ENCODE results near the gene GFPT1. TPM values are rescaled to one million over a fixed set of nuclear protein-coding genes. Genes with fewer than 3 reads are reported as not detected.

The GFPT1 gene
- total and polyA plus RNA-seq, 2 experiments from 2014 or later: 60.8 to 62.0 TPM

DNA sequence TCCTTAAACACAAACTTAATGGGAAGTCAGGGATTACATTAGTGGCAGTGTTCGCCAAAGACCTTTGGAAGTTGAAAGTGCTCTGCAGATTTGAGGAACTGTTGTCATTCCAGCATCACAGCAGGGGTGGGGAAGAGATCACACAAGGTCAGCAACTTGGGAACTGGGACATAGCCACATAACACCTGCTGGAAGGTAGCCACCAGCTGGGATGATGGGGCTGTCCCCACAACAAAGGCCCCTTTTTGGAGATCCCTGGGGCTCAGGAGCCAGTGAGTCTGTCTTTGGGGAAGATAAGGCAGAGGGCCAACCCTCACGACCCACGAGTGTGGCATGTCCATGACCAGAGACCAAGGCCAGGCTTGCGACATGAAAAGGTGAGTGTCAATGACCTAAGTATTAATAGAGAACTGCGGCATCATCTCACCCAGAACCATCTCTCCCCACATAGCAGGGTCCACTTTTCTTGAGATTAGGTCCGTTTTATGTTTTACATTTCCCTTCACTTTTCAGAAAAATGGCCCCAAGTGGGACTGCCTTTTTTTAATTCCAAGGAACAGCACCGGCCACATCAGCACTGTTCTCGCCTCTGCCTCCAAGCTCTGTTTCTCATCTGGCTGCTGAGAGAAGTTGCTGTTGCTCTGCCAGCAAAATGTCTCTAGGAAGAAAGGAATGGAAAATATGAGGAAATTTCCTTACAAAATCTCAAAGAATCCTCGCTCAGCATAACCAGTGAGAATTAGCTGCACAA lies 106.9 kb downstream of the GFPT1 start (continued):
- TF ChIP-seq, protein P1, sequence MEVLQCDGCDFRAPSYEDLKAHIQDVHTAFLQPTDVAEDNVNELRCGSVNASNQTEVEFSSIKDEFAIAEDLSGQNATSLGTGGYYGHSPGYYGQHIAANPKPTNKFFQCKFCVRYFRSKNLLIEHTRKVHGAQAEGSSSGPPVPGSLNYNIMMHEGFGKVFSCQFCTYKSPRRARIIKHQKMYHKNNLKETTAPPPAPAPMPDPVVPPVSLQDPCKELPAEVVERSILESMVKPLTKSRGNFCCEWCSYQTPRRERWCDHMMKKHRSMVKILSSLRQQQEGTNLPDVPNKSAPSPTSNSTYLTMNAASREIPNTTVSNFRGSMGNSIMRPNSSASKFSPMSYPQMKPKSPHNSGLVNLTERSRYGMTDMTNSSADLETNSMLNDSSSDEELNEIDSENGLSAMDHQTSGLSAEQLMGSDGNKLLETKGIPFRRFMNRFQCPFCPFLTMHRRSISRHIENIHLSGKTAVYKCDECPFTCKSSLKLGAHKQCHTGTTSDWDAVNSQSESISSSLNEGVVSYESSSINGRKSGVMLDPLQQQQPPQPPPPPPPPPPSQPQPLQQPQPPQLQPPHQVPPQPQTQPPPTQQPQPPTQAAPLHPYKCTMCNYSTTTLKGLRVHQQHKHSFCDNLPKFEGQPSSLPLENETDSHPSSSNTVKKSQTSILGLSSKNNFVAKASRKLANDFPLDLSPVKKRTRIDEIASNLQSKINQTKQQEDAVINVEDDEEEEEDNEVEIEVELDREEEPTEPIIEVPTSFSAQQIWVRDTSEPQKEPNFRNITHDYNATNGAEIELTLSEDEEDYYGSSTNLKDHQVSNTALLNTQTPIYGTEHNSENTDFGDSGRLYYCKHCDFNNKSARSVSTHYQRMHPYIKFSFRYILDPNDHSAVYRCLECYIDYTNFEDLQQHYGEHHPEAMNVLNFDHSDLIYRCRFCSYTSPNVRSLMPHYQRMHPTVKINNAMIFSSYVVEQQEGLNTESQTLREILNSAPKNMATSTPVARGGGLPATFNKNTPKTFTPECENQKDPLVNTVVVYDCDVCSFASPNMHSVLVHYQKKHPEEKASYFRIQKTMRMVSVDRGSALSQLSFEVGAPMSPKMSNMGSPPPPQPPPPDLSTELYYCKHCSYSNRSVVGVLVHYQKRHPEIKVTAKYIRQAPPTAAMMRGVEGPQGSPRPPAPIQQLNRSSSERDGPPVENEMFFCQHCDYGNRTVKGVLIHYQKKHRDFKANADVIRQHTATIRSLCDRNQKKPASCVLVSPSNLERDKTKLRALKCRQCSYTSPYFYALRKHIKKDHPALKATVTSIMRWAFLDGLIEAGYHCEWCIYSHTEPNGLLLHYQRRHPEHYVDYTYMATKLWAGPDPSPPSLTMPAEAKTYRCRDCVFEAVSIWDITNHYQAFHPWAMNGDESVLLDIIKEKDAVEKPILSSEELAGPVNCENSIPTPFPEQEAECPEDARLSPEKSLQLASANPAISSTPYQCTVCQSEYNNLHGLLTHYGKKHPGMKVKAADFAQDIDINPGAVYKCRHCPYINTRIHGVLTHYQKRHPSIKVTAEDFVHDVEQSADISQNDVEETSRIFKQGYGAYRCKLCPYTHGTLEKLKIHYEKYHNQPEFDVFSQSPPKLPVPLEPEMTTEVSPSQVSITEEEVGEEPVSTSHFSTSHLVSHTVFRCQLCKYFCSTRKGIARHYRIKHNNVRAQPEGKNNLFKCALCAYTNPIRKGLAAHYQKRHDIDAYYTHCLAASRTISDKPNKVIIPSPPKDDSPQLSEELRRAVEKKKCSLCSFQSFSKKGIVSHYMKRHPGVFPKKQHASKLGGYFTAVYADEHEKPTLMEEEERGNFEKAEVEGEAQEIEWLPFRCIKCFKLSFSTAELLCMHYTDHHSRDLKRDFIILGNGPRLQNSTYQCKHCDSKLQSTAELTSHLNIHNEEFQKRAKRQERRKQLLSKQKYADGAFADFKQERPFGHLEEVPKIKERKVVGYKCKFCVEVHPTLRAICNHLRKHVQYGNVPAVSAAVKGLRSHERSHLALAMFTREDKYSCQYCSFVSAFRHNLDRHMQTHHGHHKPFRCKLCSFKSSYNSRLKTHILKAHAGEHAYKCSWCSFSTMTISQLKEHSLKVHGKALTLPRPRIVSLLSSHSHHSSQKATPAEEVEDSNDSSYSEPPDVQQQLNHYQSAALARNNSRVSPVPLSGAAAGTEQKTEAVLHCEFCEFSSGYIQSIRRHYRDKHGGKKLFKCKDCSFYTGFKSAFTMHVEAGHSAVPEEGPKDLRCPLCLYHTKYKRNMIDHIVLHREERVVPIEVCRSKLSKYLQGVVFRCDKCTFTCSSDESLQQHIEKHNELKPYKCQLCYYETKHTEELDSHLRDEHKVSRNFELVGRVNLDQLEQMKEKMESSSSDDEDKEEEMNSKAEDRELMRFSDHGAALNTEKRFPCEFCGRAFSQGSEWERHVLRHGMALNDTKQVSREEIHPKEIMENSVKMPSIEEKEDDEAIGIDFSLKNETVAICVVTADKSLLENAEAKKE (CRISPR knock-in tag; IDR thresholded peaks at IDR 0.05): no peak
- TF ChIP-seq ZNF114 (CRISPR knock-in tag; IDR thresholded peaks at IDR 0.05): no peak
- TF ChIP-seq JUNB (IDR thresholded peaks at IDR 0.05; ENCODE audit: unreplicated experiment): no peak
- TF ChIP-seq EZH2 (IDR thresholded peaks at IDR 0.05; ENCODE audit: low read depth, unreplicated experiment): no peak
- no peak for TF ChIP-seq NANOG (IDR thresholded peaks at IDR 0.05; ENCODE audit: borderline replicate concordance)
- TF ChIP-seq, protein P2, sequence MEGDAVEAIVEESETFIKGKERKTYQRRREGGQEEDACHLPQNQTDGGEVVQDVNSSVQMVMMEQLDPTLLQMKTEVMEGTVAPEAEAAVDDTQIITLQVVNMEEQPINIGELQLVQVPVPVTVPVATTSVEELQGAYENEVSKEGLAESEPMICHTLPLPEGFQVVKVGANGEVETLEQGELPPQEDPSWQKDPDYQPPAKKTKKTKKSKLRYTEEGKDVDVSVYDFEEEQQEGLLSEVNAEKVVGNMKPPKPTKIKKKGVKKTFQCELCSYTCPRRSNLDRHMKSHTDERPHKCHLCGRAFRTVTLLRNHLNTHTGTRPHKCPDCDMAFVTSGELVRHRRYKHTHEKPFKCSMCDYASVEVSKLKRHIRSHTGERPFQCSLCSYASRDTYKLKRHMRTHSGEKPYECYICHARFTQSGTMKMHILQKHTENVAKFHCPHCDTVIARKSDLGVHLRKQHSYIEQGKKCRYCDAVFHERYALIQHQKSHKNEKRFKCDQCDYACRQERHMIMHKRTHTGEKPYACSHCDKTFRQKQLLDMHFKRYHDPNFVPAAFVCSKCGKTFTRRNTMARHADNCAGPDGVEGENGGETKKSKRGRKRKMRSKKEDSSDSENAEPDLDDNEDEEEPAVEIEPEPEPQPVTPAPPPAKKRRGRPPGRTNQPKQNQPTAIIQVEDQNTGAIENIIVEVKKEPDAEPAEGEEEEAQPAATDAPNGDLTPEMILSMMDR (conservative IDR thresholded peaks at IDR 0.05; ENCODE audit: low read depth in 2 of 2): no peak
- TF ChIP-seq EZH2phosphoT487 (IDR thresholded peaks at IDR 0.05; ENCODE audit: unreplicated experiment): no peak
- no peak for TF ChIP-seq ZNF331 (CRISPR knock-in tag; IDR thresholded peaks at IDR 0.05; ENCODE audit: low read depth)
- TF ChIP-seq STAT1 (IDR thresholded peaks at IDR 0.05; ENCODE audit: unreplicated experiment): no peak
- TF ChIP-seq POLR2AphosphoS5 (IDR thresholded peaks at IDR 0.05; ENCODE audit: low read depth): no peak
- no peak for TF ChIP-seq REST (IDR thresholded peaks at IDR 0.05; ENCODE audit: unreplicated experiment)
- TF ChIP-seq CREB1 (CRISPR knock-in tag; IDR thresholded peaks at IDR 0.05; ENCODE audit: low read depth): no peak

Measured in GM23338 (cell line).